RWPE2 (cell line): Measurements from ENCODE around the gene HAND1.
"Not testable (repeated sequence)": the region's sequence is repeated elsewhere in the genome, so short reads cannot be mapped to it uniquely, and the experiment has no call there.

Experiments
- ATAC-seq: fragments of 200-7000 bp; cut with Tn5 transposase; 3 replicates; pipeline ENCODE4 v1.9.1; 2021; ENCODE audit warnings: low read depth
- DNase-seq: peaks from one replicate; pipeline ENCODE4 v3.0.0-alpha.2; 2020; ENCODE audit warnings: low spot score
- H3K27ac ChIP-seq: fragments of 450-650 bp; 2 replicates; pipeline ENCODE4 v1.5.1; 2017; ENCODE audit warnings: mild to moderate bottlenecking; ENCODE audit not compliant: poor library complexity, severe bottlenecking
- H3K27me3 ChIP-seq: fragments of 250-450 bp; sonication (Bioruptor Pico); 2 replicates; pipeline ENCODE4 v1.5.1; 2021; ENCODE audit warnings: mild to moderate bottlenecking, moderate library complexity; ENCODE audit not compliant: insufficient read depth, poor library complexity, severe bottlenecking
- H3K36me3 ChIP-seq: fragments of 250-450 bp; sonication (Bioruptor Pico); 2 replicates; pipeline ENCODE4 v1.5.1; 2020; ENCODE audit warnings: low read depth, mild to moderate bottlenecking, moderate library complexity
- H3K4me1 ChIP-seq: fragments of 250-450 bp; sonication (Bioruptor Pico); 2 replicates; pipeline ENCODE4 v1.5.1; 2021; ENCODE audit warnings: mild to moderate bottlenecking, moderate library complexity; ENCODE audit not compliant: insufficient read depth, poor library complexity, severe bottlenecking
- H3K4me3 ChIP-seq: fragments of 250-450 bp; sonication (Bioruptor Pico); 2 replicates; pipeline ENCODE4 v1.5.1; 2021; ENCODE audit warnings: mild to moderate bottlenecking, moderate library complexity; ENCODE audit not compliant: severe bottlenecking
- H3K9me3 ChIP-seq: fragments of 250-450 bp; sonication (Bioruptor Pico); 2 replicates; pipeline ENCODE4 v1.5.1; 2021; ENCODE audit warnings: mild to moderate bottlenecking, moderate library complexity; ENCODE audit not compliant: severe bottlenecking
- TF ChIP-seq, protein P1 (sequence below): fragments of 450-650 bp; IDR thresholded peaks from one replicate; pipeline ENCODE4 v1.5.1; 2017; ENCODE audit warnings: mild to moderate bottlenecking, moderate library complexity; ENCODE audit not compliant: poor library complexity, severe bottlenecking

HAND1 gene

GRCh38 chr5:154518438-154518867 lies 40.4 kb upstream of the HAND1 start:
- DNase-seq (no peak), ATAC-seq (no peak)
- Histone ChIP-seq H3K36me3 (no peaks in the 10 kb centered on the region), H3K4me3 (no peak overlapping the region), H3K4me1 (peaks cover 1% of the 10 kb centered on the region), H3K9me3 (no peaks in the 10 kb centered on the region), H3K27ac (no peak overlapping the region), H3K27me3 (no peaks in the 10 kb centered on the region)
- TF ChIP-seq, protein P1, sequence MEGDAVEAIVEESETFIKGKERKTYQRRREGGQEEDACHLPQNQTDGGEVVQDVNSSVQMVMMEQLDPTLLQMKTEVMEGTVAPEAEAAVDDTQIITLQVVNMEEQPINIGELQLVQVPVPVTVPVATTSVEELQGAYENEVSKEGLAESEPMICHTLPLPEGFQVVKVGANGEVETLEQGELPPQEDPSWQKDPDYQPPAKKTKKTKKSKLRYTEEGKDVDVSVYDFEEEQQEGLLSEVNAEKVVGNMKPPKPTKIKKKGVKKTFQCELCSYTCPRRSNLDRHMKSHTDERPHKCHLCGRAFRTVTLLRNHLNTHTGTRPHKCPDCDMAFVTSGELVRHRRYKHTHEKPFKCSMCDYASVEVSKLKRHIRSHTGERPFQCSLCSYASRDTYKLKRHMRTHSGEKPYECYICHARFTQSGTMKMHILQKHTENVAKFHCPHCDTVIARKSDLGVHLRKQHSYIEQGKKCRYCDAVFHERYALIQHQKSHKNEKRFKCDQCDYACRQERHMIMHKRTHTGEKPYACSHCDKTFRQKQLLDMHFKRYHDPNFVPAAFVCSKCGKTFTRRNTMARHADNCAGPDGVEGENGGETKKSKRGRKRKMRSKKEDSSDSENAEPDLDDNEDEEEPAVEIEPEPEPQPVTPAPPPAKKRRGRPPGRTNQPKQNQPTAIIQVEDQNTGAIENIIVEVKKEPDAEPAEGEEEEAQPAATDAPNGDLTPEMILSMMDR, result no peak

GRCh38 chr5:154517810-154518437 lies 39.9 kb upstream of the HAND1 start:
- DNase-seq, result no peak
- no peaks in the 10 kb centered on the region for H3K9me3 ChIP-seq
- no peak for ATAC-seq
- no peak overlapping the region for H3K4me3 ChIP-seq
- no peaks in the 10 kb centered on the region for H3K4me1 ChIP-seq
- TF ChIP-seq, protein P1, result no peak
- H3K36me3 ChIP-seq, result no peaks in the 10 kb centered on the region
- no peak overlapping the region for H3K27ac ChIP-seq
- H3K27me3 ChIP-seq, result no peaks in the 10 kb centered on the region

DNA sequence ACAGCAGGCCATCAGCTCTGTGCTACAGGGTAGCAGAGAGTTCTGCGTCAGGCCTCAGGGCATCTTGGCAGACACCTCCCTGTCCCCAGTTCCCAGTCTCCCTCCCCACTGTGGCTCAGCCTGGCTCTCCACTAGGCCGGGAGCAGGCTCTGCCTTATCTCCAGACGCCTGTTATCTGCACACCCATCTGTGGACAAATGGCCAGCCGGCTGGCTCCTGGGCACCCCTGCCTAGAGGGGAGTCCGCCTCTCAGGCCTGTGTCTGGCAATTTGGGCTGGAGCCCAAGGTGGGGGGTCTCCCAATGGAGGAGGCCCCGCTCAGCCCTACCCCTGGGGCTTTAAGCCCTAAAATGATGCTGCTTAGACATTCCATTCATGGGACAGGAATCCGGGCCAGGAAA lies 39.2 kb upstream of the HAND1 start:
- Histone ChIP-seq H3K36me3 (no peaks in the 10 kb centered on the region), H3K4me3 (no peak overlapping the region), H3K4me1 (no peaks in the 10 kb centered on the region), H3K27me3 (no peaks in the 10 kb centered on the region), H3K27ac (no peak overlapping the region), H3K9me3 (no peaks in the 10 kb centered on the region)
- no peak for DNase-seq
- ATAC-seq, result no peak
- TF ChIP-seq, protein P1, result no peak

- H3K27ac ChIP-seq, result no peak overlapping the region
- ATAC-seq (no peak), DNase-seq (no peak)
- H3K36me3 ChIP-seq, result no peaks in the 10 kb centered on the region
- TF ChIP-seq, protein P1, result no peak
- no peaks in the 10 kb centered on the region for H3K4me1 ChIP-seq
- no peaks in the 10 kb centered on the region for H3K27me3 ChIP-seq
- H3K4me3 ChIP-seq, result no peak overlapping the region
- no peaks in the 10 kb centered on the region for H3K9me3 ChIP-seq
These were observed 38.4 kb upstream of the HAND1 start for GRCh38 chr5:154516475-154516874.

- not testable (repeated sequence) for H3K27ac ChIP-seq, H3K27me3 ChIP-seq, H3K9me3 ChIP-seq, H3K4me1 ChIP-seq, H3K36me3 ChIP-seq, H3K4me3 ChIP-seq, DNase-seq, ATAC-seq
These were observed 37.5 kb upstream of the HAND1 start for GRCh38 chr5:154515488-154515887.
